Stimulated activated CD4-positive, alpha-beta T cell treated with anti-CD3 and anti-CD28 coated beads, TNF-alpha, amount 100 ng/mL, for 24 hours (primary cell): Measurements from ENCODE around the gene SLC34A1.
"Not testable (repeated sequence)": the region's sequence is repeated elsewhere in the genome, so short reads cannot be mapped to it uniquely, and the experiment has no call there.

Experiments used
- DNase-seq, 3 experiments: peaks; one replicate each; pipeline ENCODE4 v3.0.0-alpha.2; 2020; ENCODE audit warnings: low read depth in 3 of 3

SLC34A1 gene

GRCh38 chr5:177384134-177384533 lies at the start of gene SLC34A1:
TSS of gene SLC34A1 (plus strand) at chr5:177384434. CDS start at chr5:177385742, 1,308 bp downstream.
- no peak for DNase-seq

- no peak for DNase-seq
Observed at GRCh38 chr5:177334781-177335700, 49.2 kb upstream of the SLC34A1 start.

GRCh38 chr5:177335701-177336065 lies 48.6 kb upstream of the SLC34A1 start:
- no peak for DNase-seq

- DNase-seq = peak in 1 of 3 experiments; percentile 29
Observed at GRCh38 chr5:177336112-177336511, 48.1 kb upstream of the SLC34A1 start.

GRCh38 chr5:177336603-177337494 lies 47.4 kb upstream of the SLC34A1 start:
- no peak for DNase-seq

GRCh38 chr5:177338251-177339106 lies 45.8 kb upstream of the SLC34A1 start:
- no peak for DNase-seq

GRCh38 chr5:177339107-177339638 lies 45.1 kb upstream of the SLC34A1 start:
- no peak for DNase-seq

- DNase-seq = not testable (repeated sequence)
Observed at GRCh38 chr5:177343000-177343399, 41.2 kb upstream of the SLC34A1 start.

GRCh38 chr5:177343777-177344176 lies 40.5 kb upstream of the SLC34A1 start:
- DNase-seq = no peak

- no peak for DNase-seq
Observed at GRCh38 chr5:177344891-177345290, 39.3 kb upstream of the SLC34A1 start.

- DNase-seq = no peak
Observed at GRCh38 chr5:177346820-177347219, 37.4 kb upstream of the SLC34A1 start.

- no peak for DNase-seq
Observed at GRCh38 chr5:177347699-177348098, 36.5 kb upstream of the SLC34A1 start.

GRCh38 chr5:177349362-177349647 lies 34.9 kb upstream of the SLC34A1 start:
- DNase-seq = no peak

GRCh38 chr5:177349762-177350161 lies 34.5 kb upstream of the SLC34A1 start:
- no peak for DNase-seq

GRCh38 chr5:177350776-177351391 lies 33.4 kb upstream of the SLC34A1 start:
- DNase-seq = no peak

- DNase-seq = peak; percentile 76 to 90 (median 83)
Observed at GRCh38 chr5:177351392-177352329, 32.6 kb upstream of the SLC34A1 start, which contains the start of gene LMAN2. TSS of gene LMAN2 (minus strand) at chr5:177351668. CDS start at chr5:177351647, 21 bp downstream.

- no peak for DNase-seq
Observed at GRCh38 chr5:177353093-177353492, 31.1 kb upstream of the SLC34A1 start.

- no peak for DNase-seq
Observed at GRCh38 chr5:177354256-177354655, 30.0 kb upstream of the SLC34A1 start.

GRCh38 chr5:177354711-177355110 lies 29.5 kb upstream of the SLC34A1 start:
- DNase-seq = no peak
